CD8-positive, alpha-beta memory T cell (primary cell): ENCODE data around the gene TOMM34. TPM values are rescaled to one million over a fixed set of nuclear protein-coding genes. Genes with fewer than 3 reads are reported as not detected.
A peak's percentile ranks its signal among the peaks of the same experiment; 100 is the strongest.

ENCODE experiments used
- CTCF ChIA-PET: fragments of 350-600 bp; sonication (Branson Sonifier 250); formaldehyde crosslinking; loops from one replicate; lab custom pipeline; 2021; ENCODE audit warnings: antibody characterized with exemption; lab: Charles Lee
- POLR2A ChIA-PET: fragments of 350-600 bp; sonication (Branson Sonifier 250); formaldehyde crosslinking; loops from one replicate; lab custom pipeline; 2021; ENCODE audit warnings: antibody characterized with exemption; lab: Charles Lee
- DNase-seq, 5 donors: peaks; one replicate each; pipeline versions ENCODE4 v3.0.0 to v3.0.0-alpha.2; 2020 to 2022; ENCODE audit warnings: mixed read lengths in 1 of 5
- H3K27ac ChIP-seq: one replicate; pipeline ENCODE4 v1.7.0; 2013; ENCODE audit warnings: low read depth, mild to moderate bottlenecking, low read length, moderate library complexity
- H3K27me3 ChIP-seq: 2 replicates; pipeline ENCODE4 v1.7.0; 2013; ENCODE audit warnings: low read length, mild to moderate bottlenecking; ENCODE audit not compliant: insufficient read depth, poor library complexity, severe bottlenecking
- H3K36me3 ChIP-seq: 2 replicates; pipeline ENCODE4 v1.7.0; 2013; ENCODE audit warnings: mild to moderate bottlenecking, low read length, moderate library complexity; ENCODE audit not compliant: insufficient read depth
- H3K4me1 ChIP-seq: 2 replicates; pipeline ENCODE4 v1.7.0; 2013; ENCODE audit warnings: mild to moderate bottlenecking, low read length, moderate library complexity; ENCODE audit not compliant: insufficient read depth
- H3K4me3 ChIP-seq: 2 replicates; pipeline ENCODE4 v1.7.0; 2013; ENCODE audit warnings: mild to moderate bottlenecking, low read length
- H3K9me3 ChIP-seq: 2 replicates; pipeline ENCODE4 v1.7.0; 2013; ENCODE audit warnings: mild to moderate bottlenecking, low read length
- H3K27ac Mint-ChIP-seq, 8 donors: one replicate each; pipeline ENCODE4 v1.8.0; 2020 to 2021; ENCODE audit warnings: mixed read lengths in 8 of 8, mild to moderate bottlenecking in 6 of 8, inconsistent platforms in 3 of 8, moderate library complexity in 3 of 8
- H3K27me3 Mint-ChIP-seq, 2 donors: one replicate each; pipeline ENCODE4 v1.8.0; 2020 to 2021; ENCODE audit warnings: mixed read lengths in 2 of 2, mild to moderate bottlenecking in 1 of 2, moderate library complexity in 1 of 2
- H3K36me3 Mint-ChIP-seq, 3 donors: one replicate each; pipeline ENCODE4 v1.8.0; 2020 to 2021; ENCODE audit warnings: mixed read lengths in 3 of 3, inconsistent platforms in 1 of 3, mild to moderate bottlenecking in 1 of 3
- H3K4me1 Mint-ChIP-seq, 3 donors: one replicate each; pipeline ENCODE4 v1.8.0; 2020 to 2021; ENCODE audit warnings: mixed read lengths in 3 of 3, inconsistent platforms in 1 of 3, mild to moderate bottlenecking in 1 of 3
- H3K4me3 Mint-ChIP-seq, 7 donors: one replicate each; pipeline ENCODE4 v1.8.0; 2020 to 2021; ENCODE audit warnings: mixed read lengths in 7 of 7, mild to moderate bottlenecking in 6 of 7, moderate library complexity in 4 of 7, inconsistent platforms in 2 of 7
- H3K9me3 Mint-ChIP-seq, 5 donors: one replicate each; pipeline ENCODE4 v1.8.0; 2020 to 2022; ENCODE audit warnings: mixed read lengths in 5 of 5, mild to moderate bottlenecking in 3 of 5, moderate library complexity in 2 of 5, inconsistent platforms in 1 of 5
- polyA plus RNA-seq: library from polyadenylated mRNA; unstranded; fragments of 300-500 nt; fragmentation: Illumina TruSeq; gene quantifications from one replicate; pipeline ENCODE4 v1.2.3, GENCODE V29; 2021
- total RNA-seq, 2 experiments: library from RNA; stranded (reverse); gene quantifications; one replicate each; pipeline ENCODE4 v1.2.3, GENCODE V29; 2021

TOMM34 gene
- total and polyA plus RNA-seq, 3 experiments from 2014 or later, result 21.0 to 76.8 (median 75.4) TPM

DNA sequence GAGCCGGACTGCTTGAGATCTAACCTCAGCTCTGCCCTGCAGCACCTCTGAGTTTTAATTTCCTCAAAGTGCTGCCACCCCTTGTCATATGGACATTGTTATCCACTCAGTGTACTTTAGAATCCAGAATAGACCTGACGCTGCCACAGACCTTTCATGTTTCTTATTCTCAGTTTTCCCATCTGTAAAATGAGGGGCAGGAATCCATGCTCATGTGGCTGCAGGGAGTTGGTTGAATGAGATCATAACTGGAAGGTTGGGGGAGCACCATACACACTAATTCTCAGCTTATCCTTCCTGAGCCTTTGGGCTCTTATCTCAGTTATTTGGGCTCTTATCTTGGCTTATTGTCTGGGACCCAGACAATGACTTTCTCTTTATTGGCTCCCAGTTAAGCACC, 48.0 kb downstream of the TOMM34 start:
- H3K9me3 Mint-ChIP-seq, result no peaks in the 10 kb centered on the region
- no peak overlapping the region for H3K4me3 ChIP-seq
- peaks cover 19% of the 10 kb centered on the region for H3K4me1 ChIP-seq
- H3K36me3 Mint-ChIP-seq, result peaks cover 0 to 42% (median 4%) of the 10 kb centered on the region in 3 donors
- no peaks in the 10 kb centered on the region for H3K9me3 ChIP-seq
- no peaks in the 10 kb centered on the region for H3K27me3 ChIP-seq
- peak overlapping the region in 5 of 7 donors; percentile 19 to 63 (median 36) for H3K4me3 Mint-ChIP-seq
- H3K4me1 Mint-ChIP-seq, result peaks cover 20 to 41% (median 22%) of the 10 kb centered on the region in 3 donors
- H3K36me3 ChIP-seq, result peaks cover 3% of the 10 kb centered on the region
- CTCF ChIA-PET, result no interaction called here
- H3K27me3 Mint-ChIP-seq, result peaks cover 0 to 1% of the 10 kb centered on the region in 2 donors
- POLR2A ChIA-PET, result no interaction called here
- no peak for DNase-seq
- H3K27ac Mint-ChIP-seq, result peak overlapping the region in 2 of 8 donors; percentile 29 to 36
- no peak overlapping the region for H3K27ac ChIP-seq

DNA sequence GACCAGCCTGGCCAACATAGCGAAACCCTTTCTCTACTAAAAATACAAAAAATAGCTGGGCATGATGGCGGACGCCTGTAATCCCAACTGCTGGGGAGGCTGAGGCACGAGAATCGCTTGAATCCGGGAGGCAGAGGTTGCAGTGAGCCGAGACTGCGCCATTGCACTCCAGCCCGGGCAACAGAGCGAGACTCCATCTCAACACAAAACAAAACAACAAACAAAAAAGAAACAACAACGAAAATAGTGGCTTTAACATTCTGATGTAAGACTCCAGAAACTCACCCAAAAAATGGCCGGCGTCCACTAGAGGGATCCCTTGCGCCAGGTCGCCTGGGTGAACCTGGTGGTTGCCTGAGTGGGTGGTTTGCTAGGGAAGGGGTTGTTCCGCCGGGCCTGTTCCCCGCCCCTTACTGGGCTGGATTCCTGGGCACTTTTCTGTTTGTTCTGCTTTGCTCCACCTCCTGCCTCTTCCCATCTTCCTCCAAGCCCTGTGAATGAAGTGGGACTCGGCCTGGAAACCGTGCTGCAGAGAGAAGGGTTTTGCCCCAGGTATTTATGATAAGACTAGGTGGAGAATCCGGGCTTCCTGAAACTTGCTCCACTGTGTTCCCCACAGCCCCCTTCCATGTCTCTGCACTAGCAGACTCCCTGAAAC, 48.8 kb downstream of the TOMM34 start:
- Mint-ChIP-seq H3K27ac (peak overlapping the region in 3 of 8 donors; percentile 24 to 73 (median 48)), H3K9me3 (no peaks in the 10 kb centered on the region)
- no peak overlapping the region for H3K4me3 ChIP-seq

DNA sequence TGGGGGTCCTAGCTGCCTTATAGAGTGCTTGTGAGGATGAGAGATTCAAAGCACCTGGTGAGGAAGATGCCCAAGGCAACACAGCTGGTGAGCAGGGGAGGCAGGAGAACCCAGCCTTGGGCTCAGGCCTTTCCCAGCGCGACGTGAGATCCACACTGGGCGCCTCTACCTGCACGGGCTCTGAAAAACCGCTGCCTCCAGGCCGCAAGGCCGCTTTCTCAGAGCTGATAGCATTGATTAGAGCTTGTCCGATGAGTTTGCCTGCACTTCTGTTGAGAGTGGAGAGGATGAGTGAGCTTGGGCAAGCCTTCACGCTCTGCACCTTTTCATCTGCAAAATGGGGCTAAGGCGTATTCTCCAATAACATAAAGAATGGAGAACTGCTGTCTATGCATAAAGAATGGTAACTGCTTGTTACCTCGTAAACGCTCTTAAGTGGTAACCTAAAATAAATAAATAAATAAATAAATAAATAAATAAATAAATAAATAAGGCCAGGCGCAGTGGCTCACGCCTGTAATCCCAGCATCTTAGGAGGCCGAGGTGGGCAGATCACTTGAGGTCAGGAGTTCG, 49.4 kb downstream of the TOMM34 start:
- peak overlapping the region in 3 of 8 donors; percentile 10 to 46 (median 27) for H3K27ac Mint-ChIP-seq
- ChIA-PET CTCF (interaction anchor here (0.8 kb wide), 1 partner anchor 86 kb away, joined by 3 read pairs; no protein-coding TSS in a partner anchor), POLR2A (no interaction called here)
- DNase-seq, result no peak
- Histone ChIP-seq H3K4me3 (peak overlapping the region; percentile 70), H3K9me3 (no peaks in the 10 kb centered on the region), H3K27ac (peak overlapping the region; percentile 56), H3K4me1 (peaks cover 19% of the 10 kb centered on the region), H3K36me3 (peaks cover 16% of the 10 kb centered on the region), H3K27me3 (no peaks in the 10 kb centered on the region)
- peaks cover 0 to 1% of the 10 kb centered on the region in 2 donors for H3K27me3 Mint-ChIP-seq
- no peaks in the 10 kb centered on the region for H3K9me3 Mint-ChIP-seq
- peak overlapping the region; percentile 83 to 92 (median 86) for H3K4me3 Mint-ChIP-seq
- peaks cover 20 to 41% (median 22%) of the 10 kb centered on the region in 3 donors for H3K4me1 Mint-ChIP-seq
- H3K36me3 Mint-ChIP-seq, result peaks cover 0 to 48% (median 4%) of the 10 kb centered on the region in 3 donors

More for the DNA sequence above, 48.8 kb downstream of the TOMM34 start:
- Mint-ChIP-seq H3K27me3 (peaks cover 0 to 1% of the 10 kb centered on the region in 2 donors), H3K4me1 (peaks cover 20 to 41% (median 22%) of the 10 kb centered on the region in 3 donors), H3K4me3 (peak overlapping the region; percentile 19 to 67 (median 47)), H3K36me3 (peaks cover 0 to 43% (median 4%) of the 10 kb centered on the region in 3 donors)
- POLR2A ChIA-PET, result no interaction called here
- Histone ChIP-seq H3K4me1 (peaks cover 19% of the 10 kb centered on the region), H3K9me3 (no peaks in the 10 kb centered on the region), H3K27ac (no peak overlapping the region), H3K27me3 (no peaks in the 10 kb centered on the region), H3K36me3 (peaks cover 10% of the 10 kb centered on the region)
- DNase-seq, result peak in 3 of 5 donors; percentile 14 to 59 (median 34)
- CTCF ChIA-PET, result interaction anchor here (0.8 kb wide), 1 partner anchor 86 kb away, joined by 3 read pairs; no protein-coding TSS in a partner anchor

DNA sequence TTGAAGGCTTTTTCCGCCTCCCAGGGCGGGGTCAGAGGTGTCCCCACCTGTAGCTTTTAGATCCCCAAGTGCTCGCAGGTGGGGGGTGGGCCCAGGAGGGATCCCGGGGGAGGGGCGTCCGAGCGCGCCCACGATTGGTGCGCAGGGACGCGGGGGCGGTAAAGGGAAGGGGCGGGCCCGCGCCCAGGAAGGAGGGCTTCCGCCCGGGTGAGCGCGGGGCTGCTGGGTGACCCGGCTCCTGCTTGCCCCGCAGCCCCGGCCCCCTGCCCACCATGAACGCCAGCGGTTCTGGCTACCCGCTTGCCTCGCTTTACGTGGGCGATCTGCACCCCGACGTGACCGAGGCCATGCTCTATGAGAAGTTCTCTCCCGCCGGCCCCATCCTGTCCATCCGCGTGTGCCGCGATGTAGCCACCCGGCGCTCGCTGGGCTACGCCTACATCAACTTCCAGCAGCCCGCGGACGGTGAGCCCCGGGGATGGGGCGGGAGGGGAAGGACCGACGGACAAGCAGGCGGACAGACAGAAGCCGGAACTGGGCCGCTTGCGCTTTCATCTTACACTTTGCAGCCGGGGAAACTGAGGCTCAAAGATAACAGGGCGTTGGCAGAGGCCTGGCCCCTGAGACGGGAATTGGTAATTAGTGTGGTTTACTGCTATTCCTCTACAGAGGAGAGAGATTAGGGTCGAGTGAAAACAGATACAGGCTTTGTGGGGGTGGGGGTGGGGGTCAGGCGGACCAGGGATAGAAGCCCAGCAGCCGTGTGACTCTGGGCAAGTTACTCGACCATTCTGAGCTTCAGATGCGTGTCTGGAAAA, 50.1 kb downstream of the TOMM34 start, which contains the start of gene PABPC1L:
Gene PABPC1L, plus strand, starts transcription at position 189 of the 818 bp plus-strand sequence. Its CDS starts 84 bp downstream, at position 273.
- Histone ChIP-seq H3K4me3 (peak within 1 kb of the TSS; percentile 70), H3K36me3 (peaks cover 21% of the 10 kb centered on the region), H3K27ac (peak within 1 kb of the TSS; percentile 56), H3K4me1 (peaks cover 19% of the 10 kb centered on the region), H3K9me3 (no peaks in the 10 kb centered on the region), H3K27me3 (no peaks in the 10 kb centered on the region)
- Mint-ChIP-seq H3K4me1 (peaks cover 18 to 39% (median 22%) of the 10 kb centered on the region in 3 donors), H3K27ac (peak within 1 kb of the TSS; percentile 10 to 82 (median 59)), H3K9me3 (no peaks in the 10 kb centered on the region), H3K27me3 (peaks cover 0 to 1% of the 10 kb centered on the region in 2 donors), H3K36me3 (peaks cover 3 to 54% (median 7%) of the 10 kb centered on the region in 3 donors), H3K4me3 (peak within 1 kb of the TSS; percentile 83 to 92 (median 86))
- POLR2A ChIA-PET, result interaction anchor here (1.2 to 1.7 kb wide), 2 partner anchors 18 to 25 kb away, joined by 5 to 8 read pairs; partner anchors contain the start of gene YWHAB
- DNase-seq, result peak; percentile 69 to 77 (median 75)
- CTCF ChIA-PET, result interaction anchor here (0.6 to 1.2 kb wide), 4 partner anchors 14 to 87 kb away, joined by 3 to 5 read pairs (median 4); no protein-coding TSS in a partner anchor

DNA sequence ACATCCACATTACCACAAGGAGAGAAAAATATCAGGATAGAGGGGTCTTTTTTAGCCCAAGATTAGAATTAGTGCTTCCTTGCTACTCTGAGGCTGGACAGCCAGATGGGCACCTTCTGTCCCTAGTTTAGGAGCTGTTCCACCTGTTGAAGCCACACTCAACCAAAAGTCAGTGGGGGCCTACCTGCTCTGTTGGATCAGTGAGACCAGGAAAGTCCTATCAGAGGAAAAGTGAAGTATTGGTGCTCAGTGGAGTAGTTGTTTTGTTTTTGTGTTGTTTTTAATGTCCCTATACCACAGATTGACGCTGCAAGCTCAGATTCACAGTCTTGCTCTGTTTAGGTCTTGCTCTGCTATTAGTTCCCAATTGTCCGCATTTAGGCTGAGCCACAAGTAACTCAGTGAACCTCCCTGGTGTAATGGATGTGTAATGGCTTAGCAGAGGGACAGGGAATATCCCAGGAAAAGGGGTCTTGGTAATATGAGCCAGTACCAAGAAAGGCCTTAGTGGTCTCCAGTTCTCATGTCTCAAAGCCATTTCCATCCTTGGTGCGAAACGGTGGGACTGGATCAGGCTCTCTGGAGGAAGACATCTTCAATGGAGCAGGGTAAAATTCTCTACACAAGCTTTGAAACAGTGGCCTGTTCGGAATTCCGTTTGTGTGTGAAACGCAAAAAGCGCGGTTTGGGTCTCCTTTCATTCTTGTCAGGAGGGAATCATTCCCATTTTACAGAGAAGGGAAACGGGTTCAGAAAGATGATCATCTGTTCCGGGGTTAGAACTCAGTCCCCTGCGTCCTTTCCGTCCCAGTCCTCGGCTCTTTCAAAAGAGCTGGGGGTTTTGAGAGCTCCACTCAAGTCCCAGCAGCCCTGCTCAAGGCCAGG, 51.0 kb downstream of the TOMM34 start:
- H3K36me3 Mint-ChIP-seq, result peaks cover 3 to 56% (median 8%) of the 10 kb centered on the region in 3 donors
- POLR2A ChIA-PET, result interaction anchor here (1.2 to 1.7 kb wide), 2 partner anchors 17 to 24 kb away, joined by 5 to 8 read pairs; partner anchors contain the start of gene YWHAB

DNA sequence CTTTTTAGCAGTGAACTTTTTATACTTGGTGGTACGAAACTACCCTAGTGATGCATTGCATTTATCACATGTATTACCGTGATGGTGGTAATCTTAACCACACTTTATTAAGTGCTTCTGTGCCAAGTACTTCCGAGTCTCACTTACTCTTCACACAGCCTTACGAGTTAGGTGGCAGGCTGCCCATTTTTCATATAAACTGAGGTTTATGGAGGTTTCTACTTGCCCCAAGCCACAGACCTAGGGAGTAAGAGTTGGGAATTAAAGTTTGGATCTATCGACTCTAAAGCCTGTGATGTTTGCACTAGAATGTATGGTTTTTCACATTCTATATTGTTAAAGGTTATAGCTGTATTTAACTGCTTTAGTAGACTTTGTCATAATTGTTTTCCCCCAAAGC, 55.8 kb downstream of the TOMM34 start:
- H3K27ac Mint-ChIP-seq, result peak overlapping the region in 1 of 8 donors; percentile 2

More for the DNA sequence above, 51.0 kb downstream of the TOMM34 start:
- Mint-ChIP-seq H3K4me1 (peaks cover 11 to 34% (median 16%) of the 10 kb centered on the region in 3 donors), H3K27ac (peak overlapping the region; percentile 34 to 82 (median 59)), H3K4me3 (peak overlapping the region; percentile 77 to 92 (median 86)), H3K27me3 (no peaks in the 10 kb centered on the region), H3K9me3 (no peaks in the 10 kb centered on the region)
- no peaks in the 10 kb centered on the region for H3K9me3 ChIP-seq
- no peak for DNase-seq
- H3K27me3 ChIP-seq, result no peaks in the 10 kb centered on the region
- H3K4me1 ChIP-seq, result peaks cover 15% of the 10 kb centered on the region
- no peak overlapping the region for H3K27ac ChIP-seq
- H3K36me3 ChIP-seq, result peaks cover 29% of the 10 kb centered on the region
- CTCF ChIA-PET, result interaction anchor here (0.6 to 1.2 kb wide), 3 partner anchors 13 to 46 kb away, joined by 3 to 5 read pairs (median 5); no protein-coding TSS in a partner anchor
- peak overlapping the region; percentile 70 for H3K4me3 ChIP-seq

More for the DNA sequence above, 55.8 kb downstream of the TOMM34 start:
- peaks cover 34 to 50% (median 39%) of the 10 kb centered on the region in 3 donors for H3K4me1 Mint-ChIP-seq
- H3K36me3 Mint-ChIP-seq, result peaks cover 8 to 89% (median 19%) of the 10 kb centered on the region in 3 donors
- no peak overlapping the region for H3K4me3 Mint-ChIP-seq
- H3K4me1 ChIP-seq, result peaks cover 20% of the 10 kb centered on the region
- peaks cover 57% of the 10 kb centered on the region for H3K36me3 ChIP-seq
- ChIA-PET POLR2A (no interaction called here), CTCF (no interaction called here)
- no peak for DNase-seq
- H3K27ac ChIP-seq, result no peak overlapping the region
- no peaks in the 10 kb centered on the region for H3K9me3 Mint-ChIP-seq
- H3K27me3 Mint-ChIP-seq, result no peaks in the 10 kb centered on the region
- no peaks in the 10 kb centered on the region for H3K9me3 ChIP-seq
- no peaks in the 10 kb centered on the region for H3K27me3 ChIP-seq
- H3K4me3 ChIP-seq, result no peak overlapping the region
